ENCODE data around the gene KLHDC8B.
A peak's percentile ranks its signal among the peaks of the same experiment; 100 is the strongest.
"Not testable (repeated sequence)": the region's sequence is repeated elsewhere in the genome, so short reads cannot be mapped to it uniquely, and the experiment has no call there.

KLHDC8B gene

DNA sequence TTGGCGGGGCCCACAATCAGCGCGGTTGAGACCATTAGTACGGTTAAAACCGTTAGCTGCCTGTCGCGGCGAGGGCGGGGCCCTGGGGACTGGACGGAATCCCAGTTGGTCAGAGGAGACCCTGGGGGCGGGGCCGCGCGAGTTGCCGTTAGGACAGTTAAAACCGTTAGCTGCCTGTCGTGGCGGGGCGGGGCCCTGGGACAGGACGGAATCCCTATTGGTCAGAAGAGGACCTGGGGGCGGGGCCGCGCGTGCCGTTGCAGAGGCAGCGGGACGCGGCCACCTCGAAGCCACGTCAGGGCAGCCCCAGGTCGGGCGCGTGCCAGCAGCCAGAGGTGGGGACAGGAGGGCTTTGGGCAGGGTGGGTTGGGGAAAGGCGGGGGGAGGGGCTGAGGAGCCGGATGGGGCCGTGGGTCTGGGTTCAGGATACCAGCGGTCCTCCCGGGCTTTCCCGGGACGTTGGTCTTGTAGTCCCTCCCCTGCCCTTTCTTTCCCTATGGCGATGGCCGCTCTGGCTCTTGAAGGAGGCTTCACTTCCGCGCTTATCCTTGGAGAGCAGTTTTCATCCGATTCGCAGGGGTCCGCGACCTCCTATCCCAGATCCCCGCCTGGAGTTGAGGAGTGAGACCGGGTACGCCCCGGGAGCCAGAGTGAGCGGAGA is 28.0 kb downstream of the KLHDC8B start:
- peak overlapping the region; percentile 30 for H3K4me3 ChIP-seq (replicated peaks; ENCODE audit: low read depth, low read length)
- TF ChIP-seq, protein P1, sequence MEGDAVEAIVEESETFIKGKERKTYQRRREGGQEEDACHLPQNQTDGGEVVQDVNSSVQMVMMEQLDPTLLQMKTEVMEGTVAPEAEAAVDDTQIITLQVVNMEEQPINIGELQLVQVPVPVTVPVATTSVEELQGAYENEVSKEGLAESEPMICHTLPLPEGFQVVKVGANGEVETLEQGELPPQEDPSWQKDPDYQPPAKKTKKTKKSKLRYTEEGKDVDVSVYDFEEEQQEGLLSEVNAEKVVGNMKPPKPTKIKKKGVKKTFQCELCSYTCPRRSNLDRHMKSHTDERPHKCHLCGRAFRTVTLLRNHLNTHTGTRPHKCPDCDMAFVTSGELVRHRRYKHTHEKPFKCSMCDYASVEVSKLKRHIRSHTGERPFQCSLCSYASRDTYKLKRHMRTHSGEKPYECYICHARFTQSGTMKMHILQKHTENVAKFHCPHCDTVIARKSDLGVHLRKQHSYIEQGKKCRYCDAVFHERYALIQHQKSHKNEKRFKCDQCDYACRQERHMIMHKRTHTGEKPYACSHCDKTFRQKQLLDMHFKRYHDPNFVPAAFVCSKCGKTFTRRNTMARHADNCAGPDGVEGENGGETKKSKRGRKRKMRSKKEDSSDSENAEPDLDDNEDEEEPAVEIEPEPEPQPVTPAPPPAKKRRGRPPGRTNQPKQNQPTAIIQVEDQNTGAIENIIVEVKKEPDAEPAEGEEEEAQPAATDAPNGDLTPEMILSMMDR (IDR thresholded peaks at IDR 0.05; ENCODE audit: low read depth, low read length, missing control alignments) = no peak

DNA sequence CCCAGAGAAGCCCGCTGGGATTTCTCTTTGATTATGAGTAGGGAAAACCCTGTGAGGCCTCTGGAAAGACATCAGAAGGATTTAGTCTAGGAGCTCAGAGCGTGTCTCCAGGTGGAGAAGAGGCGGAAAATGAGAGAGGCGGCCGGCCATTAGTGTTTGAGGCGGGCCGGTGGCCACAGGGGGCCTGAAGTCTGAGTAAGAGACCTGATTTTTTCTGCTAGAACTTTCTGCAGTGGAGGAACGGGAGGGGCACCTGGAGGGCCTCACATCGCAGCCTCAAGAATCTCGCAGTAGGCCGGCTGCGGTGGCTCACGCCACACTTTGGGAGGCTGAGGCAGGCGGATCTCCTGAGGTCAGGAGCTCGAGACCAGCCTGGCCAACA is 28.5 kb downstream of the KLHDC8B start:
- TF ChIP-seq, protein P1 (IDR thresholded peaks at IDR 0.05; ENCODE audit: low read depth, low read length, missing control alignments) = no peak
- DNase-seq (ENCODE audit: extremely low read depth, low read depth) = no peak
- peak overlapping the region; percentile 30 for H3K4me3 ChIP-seq (replicated peaks; ENCODE audit: low read depth, low read length)

More for the DNA sequence above, 28.0 kb downstream of the KLHDC8B start:
- no peak for DNase-seq (ENCODE audit: extremely low read depth, low read depth)

DNA sequence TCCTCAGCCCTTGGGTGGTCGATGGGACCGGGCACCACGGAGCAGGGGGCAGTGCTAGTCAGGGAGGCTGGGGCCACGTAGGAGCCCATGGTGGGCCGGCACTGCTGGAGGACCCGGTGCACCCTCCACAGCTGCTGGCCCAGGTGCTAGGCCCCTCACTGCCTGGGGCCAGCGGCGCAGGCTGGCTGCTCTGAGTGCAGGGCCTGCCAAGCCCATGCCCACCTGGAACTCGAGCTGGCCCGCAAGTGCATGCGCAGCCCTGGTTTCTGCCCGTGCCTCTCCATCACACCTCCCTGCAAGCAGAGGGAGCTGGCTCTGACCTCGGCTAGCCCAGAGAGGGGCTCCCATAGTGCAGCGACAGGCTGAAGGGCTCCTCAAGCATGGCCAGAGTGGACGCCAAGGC is 42.1 kb downstream of the KLHDC8B start:
- no peak for DNase-seq (ENCODE audit: extremely low read depth, low read depth)
- H3K4me3 ChIP-seq (replicated peaks; ENCODE audit: low read depth, low read length) = no peak overlapping the region
- TF ChIP-seq, protein P1 (IDR thresholded peaks at IDR 0.05; ENCODE audit: low read depth, low read length, missing control alignments) = no peak

DNA sequence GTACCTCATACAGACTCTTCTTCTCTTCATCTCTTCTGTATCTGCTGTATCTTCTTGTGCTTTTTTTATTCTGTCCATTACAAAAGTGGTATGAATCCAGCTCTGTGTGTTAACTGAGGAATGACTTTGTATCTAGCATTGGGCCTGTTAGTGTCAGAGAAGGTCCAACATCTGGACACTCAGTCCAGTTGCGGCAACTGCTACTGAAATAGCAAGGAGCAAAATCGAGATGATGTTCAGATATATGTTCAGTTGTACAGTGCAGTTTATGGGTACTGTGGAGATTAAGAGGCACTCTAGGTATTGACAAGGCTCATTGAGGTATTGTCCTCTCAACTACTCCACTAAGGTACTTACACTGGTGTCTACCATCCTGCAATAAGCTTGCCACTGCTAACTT is 42.6 kb downstream of the KLHDC8B start:
- DNase-seq (ENCODE audit: extremely low read depth, low read depth) = no peak
- TF ChIP-seq, protein P1 (IDR thresholded peaks at IDR 0.05; ENCODE audit: low read depth, low read length, missing control alignments) = no peak
- no peak overlapping the region for H3K4me3 ChIP-seq (replicated peaks; ENCODE audit: low read depth, low read length)

DNA sequence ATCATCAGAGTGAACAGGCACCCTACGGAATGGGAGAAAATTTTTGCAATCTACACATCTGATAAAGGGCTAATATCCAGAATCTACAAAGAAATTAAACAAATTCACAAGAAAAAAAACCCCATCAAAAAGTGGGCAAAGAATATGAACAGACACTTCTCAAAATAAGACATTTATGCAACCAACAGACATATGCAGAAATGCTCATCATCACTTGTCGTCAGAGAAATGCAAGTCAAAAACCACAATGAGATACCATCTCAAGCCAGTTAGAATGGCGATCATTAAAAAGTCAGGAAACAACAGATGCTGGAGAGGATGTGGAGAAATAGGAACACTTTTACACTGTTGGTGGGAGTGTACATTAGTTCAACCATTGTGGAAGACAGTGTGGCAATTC is 45.3 kb downstream of the KLHDC8B start:
- DNase-seq (ENCODE audit: extremely low read depth, low read depth); H3K4me3 ChIP-seq (replicated peaks; ENCODE audit: low read depth, low read length): not testable (repeated sequence)

DNA sequence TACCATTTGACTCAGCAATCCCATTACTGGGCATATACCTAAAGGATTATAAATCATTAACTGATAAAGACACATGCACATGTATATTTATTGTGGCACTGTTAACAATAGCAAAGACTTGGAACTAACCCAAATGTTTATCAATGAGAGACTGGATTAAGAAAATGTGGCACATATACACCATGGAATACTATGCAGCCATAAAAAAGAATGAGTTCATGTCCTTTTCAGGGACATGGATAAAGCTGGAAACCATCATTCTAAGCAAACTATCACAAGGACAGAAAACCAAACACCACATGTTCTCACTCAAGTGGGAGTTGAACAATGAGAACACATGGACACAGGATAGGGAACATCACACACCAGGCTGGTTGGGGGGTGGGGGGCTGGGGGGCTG is 45.7 kb downstream of the KLHDC8B start:
- DNase-seq (ENCODE audit: extremely low read depth, low read depth); H3K4me3 ChIP-seq (replicated peaks; ENCODE audit: low read depth, low read length): not testable (repeated sequence)

DNA sequence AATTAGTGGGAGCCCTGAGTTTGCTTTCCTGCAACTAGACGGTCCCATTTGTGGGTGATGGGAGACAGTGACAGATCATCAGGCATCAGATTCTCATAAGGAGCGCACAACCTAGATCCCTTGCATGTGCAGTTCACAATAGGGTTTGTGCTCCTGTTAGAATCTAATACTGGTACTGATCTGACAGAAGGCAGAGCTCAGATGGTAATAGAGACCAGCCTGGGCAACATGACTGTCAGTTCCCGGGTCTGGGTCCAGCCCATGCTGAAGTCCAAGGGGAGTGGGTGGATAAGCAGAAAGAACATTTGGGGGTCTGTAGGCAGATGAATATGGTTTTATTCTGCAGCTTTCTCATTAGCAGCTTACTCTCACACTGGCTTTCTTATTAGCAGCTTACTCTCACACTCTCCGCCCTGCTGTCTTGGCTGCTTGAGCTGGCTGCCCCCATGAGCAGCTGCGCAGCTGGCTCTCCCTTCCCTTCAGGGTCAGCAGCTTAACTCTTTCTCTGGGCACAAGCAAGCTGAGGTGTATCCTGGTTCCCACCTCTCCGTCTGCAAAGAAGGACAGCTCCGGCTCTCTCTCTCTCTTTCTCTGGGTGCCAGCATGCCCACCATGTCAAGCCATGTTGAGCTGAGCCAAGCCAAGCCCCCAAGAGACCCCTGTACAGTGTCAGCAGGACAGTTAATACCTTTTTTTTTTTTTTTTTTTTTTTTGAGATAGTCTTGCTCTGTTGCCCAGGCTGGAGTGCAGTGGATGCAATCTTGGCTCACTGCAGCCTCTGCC is 46.5 kb downstream of the KLHDC8B start:
- TF ChIP-seq, protein P1 (IDR thresholded peaks at IDR 0.05; ENCODE audit: low read depth, low read length, missing control alignments) = no peak
- DNase-seq (ENCODE audit: extremely low read depth, low read depth) = no peak
- no peak overlapping the region for H3K4me3 ChIP-seq (replicated peaks; ENCODE audit: low read depth, low read length)

DNA sequence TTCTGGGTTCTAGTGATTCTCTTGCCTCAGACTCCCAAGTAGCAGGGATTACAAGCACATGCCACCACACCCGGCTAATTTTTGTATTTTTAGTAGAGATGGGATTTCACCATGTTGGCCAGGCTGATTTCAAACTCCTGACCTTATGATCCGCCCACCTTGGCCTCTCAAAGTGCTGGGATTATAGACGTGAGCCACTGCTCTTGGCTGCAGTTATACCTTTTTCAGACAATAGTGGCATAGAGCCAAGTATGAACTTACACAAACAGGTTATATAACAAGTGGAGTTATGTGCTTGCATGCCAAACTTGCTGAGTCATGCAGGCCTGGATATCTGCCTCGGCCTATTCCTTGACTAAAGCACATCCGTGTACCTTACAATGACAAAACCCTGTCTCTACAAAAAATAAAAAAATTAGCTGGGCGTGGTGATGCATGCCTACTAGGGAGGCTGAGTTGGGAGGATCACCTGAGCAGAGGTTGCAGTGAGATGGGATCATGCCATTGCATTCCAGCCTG is 47.1 kb downstream of the KLHDC8B start:
- peak; percentile 87 for DNase-seq (ENCODE audit: extremely low read depth, low read depth)
- H3K4me3 ChIP-seq (replicated peaks; ENCODE audit: low read depth, low read length) = not testable (repeated sequence)
